Stimulated activated CD4-positive, alpha-beta T cell treated with anti-CD3 and anti-CD28 coated beads, Interleukin-1b, Interleukin-23, amount 100 ng/mL, for 24 hours (primary cell): ENCODE data around the gene TMEM9B.
"Not testable (repeated sequence)": the region's sequence is repeated elsewhere in the genome, so short reads cannot be mapped to it uniquely, and the experiment has no call there.

ENCODE experiments used
- DNase-seq, 4 experiments: peaks; one replicate each; pipeline ENCODE4 v3.0.0-alpha.2; 2020; ENCODE audit warnings: low read depth in 4 of 4, low spot score in 1 of 4

Gene TMEM9B

DNA sequence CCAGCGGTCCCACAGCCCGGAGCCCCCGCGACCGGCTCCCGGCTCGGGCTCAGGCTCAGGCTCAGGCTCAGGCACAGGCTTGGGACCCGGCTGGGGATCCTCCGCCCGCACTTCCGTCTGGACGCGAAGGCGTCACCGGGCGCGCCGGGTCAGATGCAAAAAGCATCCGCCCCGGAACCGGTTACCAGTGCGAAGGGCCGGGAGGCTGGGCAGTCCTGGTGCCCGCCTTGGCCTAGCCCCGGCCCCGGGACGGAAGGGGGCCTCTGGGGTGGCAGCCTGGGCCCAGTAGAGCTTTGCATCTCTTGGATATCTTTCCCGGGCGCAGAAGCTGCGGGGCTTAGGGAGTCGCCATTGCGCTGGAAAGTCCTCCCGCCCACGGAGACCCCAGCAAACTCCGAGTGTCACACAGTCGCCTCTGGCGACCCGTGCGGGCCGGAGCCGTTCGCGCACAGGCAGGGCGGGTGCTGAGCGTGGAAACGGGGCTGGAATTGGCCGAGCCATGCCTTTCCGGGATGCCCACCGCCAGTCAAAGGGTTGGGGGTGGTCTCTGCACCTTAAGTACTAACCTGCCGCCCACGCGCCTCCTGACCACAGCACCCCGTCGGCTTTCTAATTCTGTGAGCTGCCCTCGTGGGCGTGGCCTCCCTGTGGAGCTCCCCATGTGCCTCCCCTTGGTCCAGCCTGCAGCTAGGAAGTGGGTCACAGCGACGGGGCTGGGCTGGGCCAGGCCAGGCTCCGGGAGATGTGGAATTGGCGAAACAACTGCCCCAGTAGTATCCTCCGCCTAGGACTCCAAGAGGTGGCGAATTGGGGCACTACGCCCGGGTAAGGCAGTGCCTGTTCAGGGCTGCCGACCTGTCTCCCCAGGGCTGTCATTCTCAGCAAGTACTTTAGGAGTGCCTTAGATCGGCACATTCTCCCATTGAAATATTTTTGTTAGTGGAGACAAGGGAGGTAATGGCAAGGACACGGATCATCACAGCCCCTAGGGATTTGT is at the start of gene TMEM9B:
Gene TMEM9B, minus strand, starts transcription at position 119 of the 997 bp plus-strand sequence. CDS start 129 bp downstream, outside the sequence.
- DNase-seq, result peak; percentile 50 to 81 (median 70)

DNA sequence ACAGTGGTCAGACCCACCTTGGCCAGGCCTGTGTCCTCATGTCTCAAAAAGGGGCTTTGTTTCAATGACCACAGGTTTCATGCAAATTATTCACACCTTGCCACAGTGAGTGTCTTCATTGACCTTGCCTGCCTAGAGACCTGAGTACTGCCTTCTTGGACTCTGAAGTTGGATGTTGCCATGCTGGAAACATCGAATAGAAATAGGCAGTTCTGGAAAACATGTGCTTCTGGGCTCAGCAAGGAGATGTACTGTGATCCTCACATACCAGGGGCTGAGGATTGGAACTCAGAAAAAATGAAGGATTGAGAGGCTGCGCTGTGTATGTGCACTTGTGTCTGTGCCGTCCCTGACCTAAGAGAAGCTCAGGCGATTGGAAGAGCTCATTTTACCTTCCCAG is 49.1 kb upstream of the TMEM9B start:
- no peak for DNase-seq

DNA sequence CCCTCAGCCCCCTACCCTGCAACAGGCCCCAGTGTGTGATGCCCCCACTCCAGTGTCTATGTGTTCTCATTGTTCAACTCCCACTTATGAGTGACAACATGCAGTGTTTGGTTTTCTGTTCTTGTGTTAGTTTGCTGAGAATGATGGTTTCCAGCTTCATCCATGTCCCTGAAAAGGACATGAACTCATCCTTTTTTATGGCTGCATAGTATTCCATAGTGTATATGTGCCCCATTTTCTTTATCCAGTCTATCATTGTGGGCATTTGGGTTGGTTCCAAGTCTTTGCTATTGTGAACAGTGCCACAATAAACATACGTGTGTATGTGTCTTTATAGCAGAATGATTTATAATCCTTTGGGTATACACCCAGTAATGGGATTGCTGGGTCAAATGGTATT is 45.3 kb upstream of the TMEM9B start:
- not testable (repeated sequence) for DNase-seq

DNA sequence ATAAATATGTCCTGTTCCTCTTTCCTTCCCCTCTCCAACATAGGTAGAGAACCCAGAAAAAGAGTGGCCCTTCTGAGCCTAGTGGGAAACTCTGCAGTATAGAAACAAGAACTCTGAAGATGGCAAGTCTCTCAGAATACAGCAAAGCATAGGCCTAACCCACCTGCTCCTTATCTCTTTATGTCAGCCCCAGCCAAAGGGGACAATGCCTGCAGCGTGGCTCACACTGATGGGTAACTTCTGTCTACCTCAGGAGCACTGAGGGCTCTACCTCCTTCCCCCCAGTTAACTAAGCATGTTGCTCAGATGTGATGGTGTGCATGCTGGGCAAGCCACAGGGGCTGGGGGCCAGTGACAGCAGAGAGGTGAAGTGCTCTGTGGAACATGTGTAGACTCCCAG is 44.4 kb upstream of the TMEM9B start:
- DNase-seq, result no peak

DNA sequence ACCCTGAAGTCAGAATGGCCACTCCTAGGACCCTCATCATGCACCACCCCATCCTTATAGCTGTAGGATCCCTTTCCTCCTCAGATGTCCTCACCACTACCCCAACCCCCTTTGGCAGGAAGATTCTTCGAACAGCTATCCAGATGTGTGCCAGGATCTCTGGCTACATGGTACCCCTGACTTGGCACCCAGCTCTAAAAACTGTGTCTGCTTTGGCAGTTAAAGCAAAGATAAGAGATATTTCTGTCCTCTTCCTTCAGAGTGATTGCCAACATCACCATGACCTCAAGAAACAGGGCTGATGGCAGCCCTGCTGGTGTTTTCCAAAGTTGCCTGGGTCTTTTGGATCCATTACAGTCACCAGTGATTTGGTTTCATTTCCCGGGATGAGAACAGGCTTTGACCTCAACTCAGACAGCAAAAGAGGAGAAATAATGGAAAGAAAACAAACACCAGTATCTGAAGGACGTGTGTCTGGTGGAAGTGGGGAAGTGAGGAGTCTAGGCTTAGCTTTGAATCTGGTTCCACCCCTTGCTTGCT is 43.8 kb upstream of the TMEM9B start:
- DNase-seq, result no peak

DNA sequence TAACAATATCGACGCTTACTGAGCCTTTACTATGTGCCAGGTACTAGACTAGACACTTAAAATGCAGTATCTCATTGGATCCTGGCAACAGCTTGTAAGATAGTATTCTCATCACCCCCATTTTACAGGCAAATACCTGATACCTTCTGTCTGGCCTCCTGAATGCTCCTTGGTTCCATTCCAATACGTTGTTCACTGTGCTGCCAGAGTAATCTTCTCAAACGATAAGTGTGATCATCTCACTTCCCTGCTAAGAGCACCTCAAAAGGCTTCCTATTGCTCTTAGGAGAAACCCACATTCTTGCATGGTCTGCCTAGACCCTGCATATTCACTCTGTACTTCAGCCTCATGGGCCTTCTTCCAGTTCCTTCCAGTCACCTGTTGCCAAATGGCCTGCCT is 40.8 kb upstream of the TMEM9B start:
- no peak for DNase-seq

DNA sequence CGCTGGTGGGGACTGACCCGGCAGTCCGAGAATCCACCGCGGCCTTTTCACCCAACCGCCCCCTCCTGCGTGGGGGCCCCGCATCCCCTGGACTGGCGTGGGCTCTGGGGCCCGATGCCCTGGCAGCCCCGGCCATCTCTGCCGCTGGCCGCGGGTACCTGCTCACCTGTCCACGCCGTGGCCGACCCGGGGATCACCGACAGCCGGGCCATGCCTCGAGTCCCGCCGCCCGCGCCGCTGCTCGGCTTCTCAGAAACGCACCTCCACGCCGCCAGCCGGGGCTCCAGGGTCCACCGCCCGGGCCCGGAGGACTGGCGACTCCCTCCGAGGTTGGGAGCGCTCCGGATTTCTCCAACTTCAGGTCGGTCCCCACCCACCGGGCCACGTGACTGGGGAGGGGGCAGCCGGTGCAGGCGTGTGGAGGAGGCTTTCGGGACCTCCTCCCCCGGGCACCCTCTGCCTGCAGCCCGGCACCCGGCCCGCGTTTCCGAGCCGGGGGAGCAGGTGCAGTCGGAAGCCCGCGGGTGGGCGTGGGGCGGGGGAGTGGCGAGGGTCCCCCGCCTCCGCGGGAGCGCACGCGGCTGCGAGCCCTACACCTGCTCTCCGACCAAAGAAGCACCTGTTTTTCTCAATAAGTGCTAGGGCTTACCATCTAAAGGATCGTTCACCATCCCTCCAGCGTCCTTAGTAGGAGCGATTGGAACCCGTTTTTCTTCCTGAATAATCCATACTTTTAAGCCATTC is 40.1 kb upstream of the TMEM9B start:
- no peak for DNase-seq

DNA sequence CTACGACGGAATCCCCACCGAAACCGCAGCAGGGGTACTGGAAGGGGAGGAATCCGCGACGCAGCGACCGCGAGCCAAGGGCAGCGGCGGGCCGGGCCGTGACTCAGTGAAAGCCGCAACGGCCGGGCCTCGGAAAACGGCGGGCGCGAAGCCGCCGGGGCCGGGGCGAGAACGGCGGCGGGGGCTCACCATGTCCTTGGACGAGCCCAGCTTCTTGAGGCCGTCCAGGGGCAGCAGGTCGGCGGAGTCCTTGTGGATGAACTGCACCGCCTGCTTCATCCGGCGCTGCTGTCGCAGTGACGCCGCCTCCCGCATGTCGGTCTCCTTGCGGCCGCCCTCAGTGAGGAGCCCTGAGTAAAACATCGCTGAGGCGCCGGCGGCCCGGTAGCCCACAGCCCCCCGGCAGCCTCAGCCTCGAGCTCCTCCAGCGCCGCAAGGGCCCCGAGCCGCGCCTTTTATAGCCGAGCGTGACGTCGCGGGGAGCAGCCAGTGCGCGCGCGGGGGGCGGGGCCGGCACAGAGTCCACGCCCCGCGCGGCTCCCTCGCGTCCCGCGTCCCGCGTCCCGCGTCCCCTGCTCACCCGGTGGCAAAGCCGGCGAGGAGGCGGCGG is 39.4 kb upstream of the TMEM9B start, which contains the start of gene NRIP3:
Gene NRIP3, minus strand, starts transcription at position 429 of the 610 bp plus-strand sequence. Its CDS starts 66 bp downstream, at position 363.
- DNase-seq, result peak; percentile 34 to 55 (median 36)

DNA sequence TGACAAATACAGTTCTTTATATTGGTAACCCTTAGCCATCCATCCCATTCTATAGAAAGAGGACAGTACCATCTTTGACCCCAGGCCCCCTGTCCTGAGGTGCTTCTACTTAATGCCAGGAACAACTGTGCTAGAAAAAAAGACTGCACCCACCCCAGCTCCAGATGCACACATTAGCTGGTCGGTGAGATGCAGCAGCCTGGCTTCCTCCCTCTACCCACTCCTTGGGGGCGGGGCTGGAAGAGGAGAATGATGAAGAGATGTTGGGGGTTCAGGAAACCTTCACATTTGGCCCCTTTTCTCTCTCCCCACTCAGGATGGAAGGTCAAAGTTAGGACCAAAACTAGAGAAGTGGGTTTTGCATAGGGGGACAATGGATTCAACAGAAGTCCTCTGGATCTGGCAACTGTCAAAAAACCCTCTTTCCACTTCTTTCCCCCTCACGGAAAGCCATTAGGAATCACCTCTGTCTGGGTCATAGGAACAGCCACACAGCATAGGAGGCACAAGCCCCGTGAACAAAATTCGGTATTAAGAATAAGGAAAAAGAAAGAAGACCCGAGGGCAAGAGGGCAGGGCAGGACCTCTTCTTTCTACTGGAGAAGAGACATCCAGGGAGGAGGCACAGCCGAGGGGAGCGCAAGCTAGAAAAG is 38.8 kb upstream of the TMEM9B start:
- DNase-seq, result no peak

DNA sequence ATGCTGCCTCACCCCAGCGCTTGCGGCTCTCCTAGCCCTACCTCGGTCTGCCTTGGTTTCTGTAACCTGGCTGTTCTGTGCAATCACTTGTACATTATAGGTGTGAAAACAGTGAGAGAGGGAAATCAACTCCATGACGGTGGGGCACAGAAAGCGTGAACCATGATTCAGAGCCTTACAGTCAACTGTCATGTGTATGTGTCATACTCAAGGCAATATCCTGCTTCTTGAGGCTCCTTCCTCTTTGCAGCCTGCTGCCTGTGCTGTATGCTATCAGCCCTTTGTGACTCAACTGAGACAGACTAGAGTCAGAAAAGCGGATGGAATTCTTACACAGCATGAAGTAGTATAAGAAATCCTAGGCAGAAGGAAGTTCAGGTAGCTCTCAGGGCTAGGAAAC is 37.5 kb upstream of the TMEM9B start:
- peak in 3 of 4 experiments; percentile 12 to 41 (median 33) for DNase-seq

DNA sequence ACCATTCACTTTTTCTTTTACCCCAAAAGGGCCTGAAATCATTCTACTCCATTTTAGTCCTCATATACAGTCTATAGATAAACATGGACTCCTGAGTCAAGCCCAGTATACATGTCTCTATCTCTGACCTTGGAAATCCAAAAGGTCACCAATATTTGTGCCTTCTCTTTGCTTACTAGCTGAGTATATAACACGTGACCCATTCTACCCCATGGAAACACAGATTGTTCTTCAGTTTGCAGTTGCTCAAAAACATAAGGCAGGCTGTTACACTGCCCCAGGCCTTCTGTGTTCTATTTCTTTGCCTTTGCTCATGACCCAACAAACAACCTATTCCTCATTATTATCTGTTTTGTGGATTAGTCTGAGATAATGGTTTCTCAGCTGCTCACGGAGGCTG is 33.8 kb upstream of the TMEM9B start:
- DNase-seq, result no peak

DNA sequence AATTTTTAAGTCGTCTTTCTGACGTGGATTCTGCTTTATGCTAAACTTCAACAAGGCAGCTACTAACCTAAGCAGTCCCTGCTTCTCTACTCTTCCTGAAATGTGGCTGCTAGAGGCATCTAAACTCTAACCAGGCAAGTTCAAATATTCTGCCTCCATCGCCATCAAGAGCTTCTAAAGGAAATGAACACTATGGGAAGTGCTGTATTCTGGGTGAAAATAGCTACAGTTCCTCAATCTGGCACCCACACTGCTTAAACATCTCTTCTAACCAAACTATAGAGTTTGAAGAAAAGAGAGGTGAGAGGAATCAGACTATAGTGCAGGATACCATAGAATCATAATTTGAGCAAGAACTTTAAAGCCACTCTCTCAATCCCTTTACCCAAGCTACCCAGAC is 33.2 kb upstream of the TMEM9B start:
- no peak for DNase-seq

DNA sequence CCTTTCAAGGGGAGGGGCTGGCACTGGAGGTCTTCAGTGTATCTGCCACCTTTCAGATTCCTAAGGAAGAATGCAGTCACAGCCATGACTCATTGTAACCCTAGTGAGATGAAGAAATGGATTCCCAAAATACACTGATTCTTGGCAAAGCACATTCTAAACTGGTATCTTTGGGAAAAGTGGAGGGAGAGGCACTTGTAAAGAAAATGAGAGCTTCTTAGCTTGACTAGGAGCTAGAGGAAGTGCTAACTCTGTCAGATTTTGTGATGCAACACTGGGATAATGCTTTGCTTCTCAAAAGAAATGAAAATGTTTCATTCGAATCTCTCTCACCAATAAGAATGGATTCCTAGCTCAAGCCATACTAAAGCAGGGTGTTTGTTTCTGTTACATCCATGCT is 25.2 kb upstream of the TMEM9B start:
- no peak for DNase-seq

DNA sequence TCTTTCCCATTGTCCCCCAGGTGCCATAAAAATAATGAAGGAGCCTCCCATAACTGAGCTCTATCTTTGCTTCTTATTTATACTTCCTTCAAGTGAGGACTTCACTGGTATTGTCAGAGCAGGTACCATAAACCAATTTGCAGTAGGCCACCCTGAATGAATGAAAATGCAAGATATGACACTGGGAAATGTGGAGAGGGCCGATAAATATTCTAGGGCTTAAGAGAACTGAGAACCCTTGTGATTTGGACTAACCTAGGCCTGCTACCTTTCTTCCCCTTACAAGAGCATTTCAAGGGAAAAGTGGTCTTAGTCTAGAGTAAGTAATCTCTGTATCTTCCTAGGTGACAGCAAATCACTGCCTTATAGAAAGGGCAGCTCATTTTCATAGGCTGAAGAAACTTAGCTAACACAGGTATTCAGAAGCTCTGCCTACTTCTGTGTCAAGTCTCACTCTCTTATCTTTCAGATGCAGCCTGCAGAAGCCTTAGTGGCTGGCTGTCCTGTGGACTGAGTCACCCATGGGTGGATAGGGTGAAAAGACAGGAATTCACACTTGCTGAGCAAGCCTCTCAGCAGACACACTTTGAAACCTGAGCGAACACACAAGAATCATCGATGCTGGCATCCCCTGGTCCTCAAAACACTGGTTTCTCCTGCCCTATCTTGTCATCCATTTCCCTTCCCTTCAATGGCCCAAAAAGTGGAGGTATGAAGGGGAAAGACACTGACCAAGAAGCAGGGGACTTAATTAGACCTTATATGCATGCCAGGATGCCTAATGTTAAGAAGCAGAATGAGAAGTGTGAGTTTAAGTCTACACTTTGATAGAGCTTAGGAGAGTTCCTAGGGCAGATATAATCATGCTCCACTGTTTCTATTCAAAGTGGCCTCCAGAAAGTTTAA is 24.3 kb upstream of the TMEM9B start:
- DNase-seq, result no peak

DNA sequence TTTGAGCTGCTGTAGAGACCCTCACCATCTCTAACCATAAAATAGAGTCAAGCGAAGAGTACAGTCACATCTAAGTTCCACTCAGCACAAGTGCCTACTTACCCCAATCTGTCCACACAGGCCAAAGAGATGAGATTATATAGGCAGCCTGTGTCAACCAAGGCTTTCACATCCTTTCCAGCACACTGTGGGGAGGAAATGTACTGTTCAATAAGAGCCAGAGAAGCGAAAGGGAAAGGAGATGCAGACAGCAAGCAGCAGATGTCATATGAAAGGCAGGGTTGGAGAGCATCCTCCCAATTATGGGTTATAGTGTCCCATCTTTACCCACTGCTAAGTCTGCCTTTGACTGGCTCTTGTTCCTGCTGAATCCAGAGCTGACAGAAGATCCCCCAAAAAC is 23.2 kb upstream of the TMEM9B start:
- no peak for DNase-seq

DNA sequence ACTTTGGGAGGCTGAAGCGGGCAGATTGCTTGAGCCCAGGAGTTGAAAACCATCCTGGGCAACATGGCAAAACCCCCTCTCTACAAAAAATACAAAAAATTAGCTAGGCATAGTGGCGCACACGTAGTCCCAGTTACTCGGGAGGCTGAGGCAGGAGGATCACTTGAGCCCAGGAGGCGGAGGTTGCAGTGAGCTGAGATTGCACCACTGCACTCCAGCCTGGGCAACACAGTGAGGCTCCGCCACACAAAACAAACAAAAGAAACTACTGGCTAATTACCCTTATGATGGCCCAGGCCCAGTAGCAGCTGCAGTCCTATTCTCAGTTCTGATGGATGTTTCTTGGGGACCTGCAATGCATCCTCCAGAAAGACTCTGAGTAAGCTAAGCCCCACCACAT is 22.5 kb upstream of the TMEM9B start:
- not testable (repeated sequence) for DNase-seq

DNA sequence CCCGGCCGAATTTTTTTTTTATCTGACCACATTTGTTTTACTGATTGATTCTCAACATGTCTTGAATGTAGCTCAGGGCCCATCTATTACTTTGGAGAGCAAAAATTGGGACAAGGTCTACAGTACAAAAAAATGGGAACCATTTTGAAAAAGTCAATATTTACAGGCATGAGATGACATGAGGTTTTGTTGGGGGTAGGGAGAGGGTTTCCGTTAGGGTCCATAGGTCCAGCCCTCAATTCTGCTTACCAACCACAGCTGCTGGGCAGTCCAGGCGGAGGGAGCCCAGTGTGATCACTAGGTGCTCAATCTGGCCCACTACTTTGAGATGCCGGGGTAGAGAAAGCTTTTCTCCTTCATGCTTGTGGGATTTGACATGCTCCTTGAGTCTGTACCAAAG is 21.2 kb upstream of the TMEM9B start:
- DNase-seq, result no peak

DNA sequence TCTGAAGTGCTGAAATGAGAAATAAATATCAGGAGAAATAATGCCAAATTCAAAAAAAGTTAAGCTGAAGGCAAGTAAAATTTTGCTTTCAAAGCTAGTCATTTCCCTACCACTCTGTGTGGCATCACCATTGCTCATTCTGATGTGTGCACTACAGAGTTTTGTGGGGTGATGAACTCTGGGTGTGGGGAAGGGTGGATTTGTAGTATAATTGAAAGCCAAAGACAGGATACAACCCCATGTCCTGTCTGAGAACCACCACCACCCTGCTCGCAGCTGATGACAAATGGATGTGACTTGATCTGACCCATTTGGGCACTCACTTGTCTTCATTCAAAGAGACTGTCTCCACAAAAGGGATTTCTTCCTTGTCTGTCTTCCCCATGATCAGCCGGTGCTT is 19.3 kb upstream of the TMEM9B start:
- DNase-seq, result no peak

DNA sequence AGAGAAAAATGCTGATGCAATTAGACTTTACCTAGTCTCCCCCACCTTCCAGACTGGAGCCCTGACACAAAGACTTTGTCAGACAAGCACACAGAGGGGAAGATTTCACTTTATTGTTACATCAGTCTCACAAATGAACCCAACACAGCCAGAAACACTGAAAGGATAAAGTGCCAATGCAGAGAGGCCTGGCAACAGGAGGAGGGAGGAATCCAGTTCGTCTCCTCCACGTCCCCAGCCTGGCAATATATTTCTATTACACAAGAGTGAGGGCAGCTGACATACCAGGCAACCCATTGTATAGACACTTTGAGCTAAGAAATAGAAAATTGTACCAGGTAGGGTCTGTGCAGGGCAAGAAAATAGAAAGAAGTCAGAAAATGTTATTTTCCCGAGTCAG is 16.2 kb upstream of the TMEM9B start:
- DNase-seq, result no peak

DNA sequence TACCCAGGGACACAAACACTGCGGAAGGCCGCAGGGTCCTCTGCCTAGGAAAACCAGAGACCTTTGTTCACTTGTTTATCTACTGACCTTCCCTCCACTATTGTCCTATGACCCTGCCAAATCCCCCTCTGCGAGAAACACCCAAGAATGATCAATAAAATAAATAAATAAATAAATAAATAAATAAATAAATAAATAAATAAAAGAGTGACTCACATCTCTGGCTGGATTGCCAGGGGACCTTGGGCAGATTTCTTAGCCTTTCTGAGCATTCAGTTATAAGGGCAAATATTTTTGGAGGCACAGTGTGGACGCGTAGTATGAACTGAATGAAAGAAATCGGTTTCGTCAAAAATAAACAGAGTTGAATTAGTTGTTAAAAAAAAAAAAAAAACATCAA is 15.1 kb upstream of the TMEM9B start:
- not testable (repeated sequence) for DNase-seq
